ENCODE results near the gene TAF11. TPM values are rescaled to one million over a fixed set of nuclear protein-coding genes. Genes with fewer than 3 reads are reported as not detected.

Gene TAF11
- polyA plus RNA-seq, 4 donors: 31.0 to 45.2 (median 38.9) TPM

DNA sequence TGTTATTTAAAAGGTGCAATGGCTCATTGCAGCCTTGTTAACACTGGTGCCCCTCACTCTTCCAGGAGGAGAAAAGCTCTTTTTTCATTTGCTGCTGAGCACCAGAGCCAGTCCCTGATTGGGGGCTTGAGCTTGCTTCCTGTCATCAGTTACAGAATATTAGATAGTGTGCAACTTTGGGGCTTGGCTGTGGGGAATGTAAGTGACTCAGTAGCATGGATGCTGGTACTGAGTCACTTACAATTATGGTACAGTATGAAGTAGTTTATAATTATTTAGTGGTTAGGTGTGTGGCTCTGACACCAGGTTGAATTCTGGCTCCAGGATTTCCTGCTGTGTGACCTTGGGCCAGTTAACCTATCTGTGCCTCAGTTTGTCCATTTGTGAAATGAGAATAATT lies 38.8 kb upstream of the TAF11 start:
- Histone ChIP-seq H3K9me3 (ENCODE audit: control insufficient read depth in 2 of 2, insufficient read depth in 1 of 2, low read depth in 1 of 2, low read length in 1 of 2) (no peaks in the 10 kb centered on the region), H3K4me1 (ENCODE audit: control insufficient read depth in 3 of 3, insufficient read depth in 2 of 3, low read depth in 1 of 3, low read length in 2 of 3) (no peaks in the 10 kb centered on the region), H3K27me3 (ENCODE audit: control insufficient read depth in 3 of 3, insufficient read depth in 3 of 3, low read length in 3 of 3) (no peaks in the 10 kb centered on the region), H3K4me3 (ENCODE audit: low read depth in 1 of 3, low read length in 3 of 3) (no peak overlapping the region), H3K27ac (ENCODE audit: low read depth in 1 of 3, low read length in 2 of 3) (no peak overlapping the region), H3K36me3 (ENCODE audit: control insufficient read depth in 3 of 3, insufficient read depth in 2 of 3, low read depth in 1 of 3, low read length in 3 of 3) (peaks cover 0 to 5% (median 0%) of the 10 kb centered on the region in 3 donors)
- DNase-seq (no peak), FAIRE-seq (no peak)

DNA sequence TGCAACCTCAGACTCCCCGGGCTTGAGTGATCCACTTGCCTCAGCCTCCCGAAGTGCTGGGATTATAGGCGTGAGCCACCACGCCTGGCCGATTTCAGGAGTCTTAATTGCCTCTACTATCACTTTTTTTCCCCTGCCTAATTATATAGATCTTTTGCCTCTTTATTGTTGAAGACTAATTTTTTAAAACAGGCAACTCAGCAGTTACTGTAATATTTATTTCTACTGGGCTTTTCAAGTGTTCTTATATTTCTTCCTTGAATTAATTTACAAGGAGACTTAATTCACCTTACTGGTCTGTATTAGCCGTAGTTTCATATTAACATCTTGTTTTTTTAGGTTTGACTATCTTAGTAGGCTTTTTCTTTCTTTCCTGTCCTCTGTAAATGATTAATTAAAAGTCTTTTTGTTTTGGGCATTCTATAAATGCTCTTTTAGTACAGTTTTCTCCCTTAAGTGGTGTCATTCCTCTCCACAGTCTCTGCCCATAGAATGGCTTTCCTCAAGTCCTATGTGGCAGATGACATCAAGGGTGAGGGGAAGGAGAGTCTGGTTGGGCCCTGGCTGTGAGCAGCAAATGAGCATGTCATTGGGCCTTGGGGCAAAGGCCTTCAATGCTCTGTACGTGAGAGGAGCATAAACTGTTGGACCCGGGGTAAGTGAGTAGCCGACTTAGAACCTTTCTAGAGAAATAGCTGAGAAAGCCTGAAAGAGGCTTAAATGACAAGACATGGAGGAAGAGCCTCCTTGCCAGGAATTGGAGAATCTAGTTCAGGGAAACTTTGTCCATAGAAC lies 37.2 kb upstream of the TAF11 start:
- Histone ChIP-seq H3K4me1 (ENCODE audit: control insufficient read depth in 3 of 3, insufficient read depth in 2 of 3, low read depth in 1 of 3, low read length in 2 of 3) (no peaks in the 10 kb centered on the region), H3K27me3 (ENCODE audit: control insufficient read depth in 3 of 3, insufficient read depth in 3 of 3, low read length in 3 of 3) (no peaks in the 10 kb centered on the region), H3K4me3 (ENCODE audit: low read depth in 1 of 3, low read length in 3 of 3) (no peak overlapping the region), H3K27ac (ENCODE audit: low read depth in 1 of 3, low read length in 2 of 3) (peak overlapping the region in 1 of 3 donors; percentile 46), H3K9me3 (ENCODE audit: control insufficient read depth in 2 of 2, insufficient read depth in 1 of 2, low read depth in 1 of 2, low read length in 1 of 2) (no peaks in the 10 kb centered on the region), H3K36me3 (ENCODE audit: control insufficient read depth in 3 of 3, insufficient read depth in 2 of 3, low read depth in 1 of 3, low read length in 3 of 3) (peaks cover 0 to 9% (median 0%) of the 10 kb centered on the region in 3 donors)
- WGBS, 3 donors: 88 to 92% (median 90%) methylated on average over 9 of the region's 9 CpGs
- DNase-seq (peak in 1 of 2 donors; percentile 60), FAIRE-seq (no peak)

DNA sequence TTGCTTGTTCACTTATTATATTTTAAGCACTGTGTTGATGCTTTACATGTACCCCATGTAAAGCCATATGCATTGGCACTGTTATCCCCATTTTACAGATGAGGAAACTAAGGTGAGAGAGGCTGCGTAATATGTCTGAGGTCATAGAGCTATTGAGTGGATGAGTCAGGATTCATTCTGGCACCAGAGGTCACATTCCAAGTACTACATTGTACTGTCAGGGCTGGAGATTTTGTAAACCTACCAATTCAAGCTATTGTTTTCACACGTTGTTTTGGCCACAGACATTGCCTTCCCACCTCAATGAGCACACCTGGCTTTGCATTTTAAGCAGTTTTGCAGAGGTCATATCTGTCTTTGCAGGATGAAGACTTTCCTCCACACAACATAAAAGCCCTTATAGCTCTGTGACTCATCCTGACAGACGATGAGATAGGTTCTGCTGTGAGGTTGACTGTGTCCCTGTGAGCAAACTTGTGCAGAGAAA lies 34.4 kb upstream of the TAF11 start:
- H3K27me3 ChIP-seq (ENCODE audit: control insufficient read depth in 3 of 3, insufficient read depth in 3 of 3, low read length in 3 of 3): no peaks in the 10 kb centered on the region
- H3K27ac ChIP-seq (ENCODE audit: low read depth in 1 of 3, low read length in 2 of 3): no peak overlapping the region
- H3K4me3 ChIP-seq (ENCODE audit: low read depth in 1 of 3, low read length in 3 of 3): no peak overlapping the region
- WGBS, 3 donors: 55 to 67% (median 60%) methylated on average over 3 of the region's 3 CpGs
- no peaks in the 10 kb centered on the region for H3K4me1 ChIP-seq (ENCODE audit: control insufficient read depth in 3 of 3, insufficient read depth in 2 of 3, low read depth in 1 of 3, low read length in 2 of 3)
- peaks cover 0 to 12% (median 1%) of the 10 kb centered on the region in 3 donors for H3K36me3 ChIP-seq (ENCODE audit: control insufficient read depth in 3 of 3, insufficient read depth in 2 of 3, low read depth in 1 of 3, low read length in 3 of 3)
- FAIRE-seq (no peak), DNase-seq (no peak)
- H3K9me3 ChIP-seq (ENCODE audit: control insufficient read depth in 2 of 2, insufficient read depth in 1 of 2, low read depth in 1 of 2, low read length in 1 of 2): no peaks in the 10 kb centered on the region

DNA sequence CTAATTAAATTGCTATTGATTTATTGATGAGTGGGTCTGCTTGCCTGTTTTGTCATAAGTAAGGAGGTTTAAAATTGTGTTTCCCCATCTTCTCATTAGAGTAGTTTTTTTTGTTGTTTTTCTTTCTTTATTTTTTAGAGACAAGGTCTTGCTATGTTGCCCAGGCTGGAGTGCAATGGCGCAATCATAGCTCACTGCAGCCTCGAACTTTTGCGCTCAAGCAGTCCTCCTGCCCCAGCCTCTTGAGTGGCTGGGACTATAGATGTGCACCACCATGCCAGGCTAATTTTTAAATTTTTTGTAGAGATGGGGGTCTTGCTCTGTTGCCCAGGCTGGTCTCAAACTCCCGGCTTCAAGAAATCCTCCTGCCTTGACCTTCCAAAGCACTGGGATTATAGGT lies 32.3 kb upstream of the TAF11 start:
- DNase-seq (no peak), FAIRE-seq (no peak)
- no peak overlapping the region for H3K4me3 ChIP-seq (ENCODE audit: low read depth in 1 of 3, low read length in 3 of 3)
- no peak overlapping the region for H3K27ac ChIP-seq (ENCODE audit: low read depth in 1 of 3, low read length in 2 of 3)
- no peaks in the 10 kb centered on the region for H3K27me3 ChIP-seq (ENCODE audit: control insufficient read depth in 3 of 3, insufficient read depth in 3 of 3, low read length in 3 of 3)
- no peaks in the 10 kb centered on the region for H3K4me1 ChIP-seq (ENCODE audit: control insufficient read depth in 3 of 3, insufficient read depth in 2 of 3, low read depth in 1 of 3, low read length in 2 of 3)
- WGBS, 3 donors: 86 to 98% (median 95%) methylated on average over 4 of the region's 4 CpGs
- H3K9me3 ChIP-seq (ENCODE audit: control insufficient read depth in 2 of 2, insufficient read depth in 1 of 2, low read depth in 1 of 2, low read length in 1 of 2): no peaks in the 10 kb centered on the region
- H3K36me3 ChIP-seq (ENCODE audit: control insufficient read depth in 3 of 3, insufficient read depth in 2 of 3, low read depth in 1 of 3, low read length in 3 of 3): peaks cover 2 to 14% (median 3%) of the 10 kb centered on the region in 3 donors

DNA sequence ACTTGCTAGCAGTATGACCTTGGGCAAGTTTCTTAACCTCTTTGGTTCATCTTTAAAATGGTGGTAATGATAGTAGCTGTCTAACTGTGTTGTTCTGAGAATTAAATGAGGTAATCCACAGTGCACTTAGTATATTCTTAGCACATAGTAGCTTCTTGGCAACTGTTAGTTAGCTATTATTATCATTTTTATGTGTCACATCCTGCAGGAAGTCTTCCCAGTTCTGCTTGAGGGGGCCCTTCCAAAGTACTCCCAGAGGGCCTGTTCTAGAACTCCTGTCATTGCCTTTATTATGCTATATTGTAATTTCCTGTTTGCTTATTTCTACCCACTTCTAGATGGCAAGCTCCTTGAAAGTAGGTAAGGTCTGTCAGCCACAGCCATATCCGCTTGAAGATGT lies 31.8 kb upstream of the TAF11 start:
- H3K9me3 ChIP-seq (ENCODE audit: control insufficient read depth in 2 of 2, insufficient read depth in 1 of 2, low read depth in 1 of 2, low read length in 1 of 2): no peaks in the 10 kb centered on the region
- no peaks in the 10 kb centered on the region for H3K27me3 ChIP-seq (ENCODE audit: control insufficient read depth in 3 of 3, insufficient read depth in 3 of 3, low read length in 3 of 3)
- no peak overlapping the region for H3K4me3 ChIP-seq (ENCODE audit: low read depth in 1 of 3, low read length in 3 of 3)
- DNase-seq (no peak), FAIRE-seq (no peak)
- H3K4me1 ChIP-seq (ENCODE audit: control insufficient read depth in 3 of 3, insufficient read depth in 2 of 3, low read depth in 1 of 3, low read length in 2 of 3): no peaks in the 10 kb centered on the region
- 93 to 100% (median 95%) methylated on average over 1 of the region's 1 CpG for WGBS, 3 donors
- no peak overlapping the region for H3K27ac ChIP-seq (ENCODE audit: low read depth in 1 of 3, low read length in 2 of 3)
- H3K36me3 ChIP-seq (ENCODE audit: control insufficient read depth in 3 of 3, insufficient read depth in 2 of 3, low read depth in 1 of 3, low read length in 3 of 3): peaks cover 2 to 14% (median 3%) of the 10 kb centered on the region in 3 donors

DNA sequence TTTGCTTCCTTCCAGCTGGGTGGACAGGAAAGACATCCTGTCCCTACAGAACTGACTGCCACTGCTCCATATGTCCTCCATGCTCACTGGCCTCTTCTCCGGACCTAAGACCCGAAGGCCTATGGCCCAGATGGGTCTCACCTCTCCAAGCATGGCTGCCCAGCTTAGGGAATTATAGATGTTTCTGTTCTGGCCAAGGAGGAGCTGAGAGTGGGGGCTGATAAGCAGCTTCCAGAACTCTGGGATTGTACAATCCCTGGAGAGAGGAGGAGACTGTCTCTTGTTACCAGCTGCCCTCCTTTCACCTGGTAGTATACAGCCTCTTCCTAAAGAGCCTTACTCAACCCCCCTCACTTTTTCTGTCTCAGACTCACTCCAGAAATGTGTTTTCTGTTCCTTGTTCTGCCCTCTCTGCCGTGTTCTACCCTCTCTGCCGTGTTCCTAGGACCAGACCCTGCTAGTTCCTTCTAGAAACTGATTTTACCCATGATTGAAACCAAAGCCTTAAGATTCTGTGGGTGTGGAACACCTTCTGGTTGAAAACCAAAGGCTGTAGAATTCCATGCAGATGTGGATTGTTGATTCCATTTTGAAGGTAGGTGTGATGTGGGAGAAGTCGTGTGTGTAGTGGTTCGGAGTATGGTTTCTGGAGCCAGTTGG lies 29.9 kb upstream of the TAF11 start:
- H3K4me3 ChIP-seq (ENCODE audit: low read depth in 1 of 3, low read length in 3 of 3): no peak overlapping the region
- H3K4me1 ChIP-seq (ENCODE audit: control insufficient read depth in 3 of 3, insufficient read depth in 2 of 3, low read depth in 1 of 3, low read length in 2 of 3): no peaks in the 10 kb centered on the region
- WGBS, 3 donors: 92 to 98% (median 95%) methylated on average over 6 of the region's 6 CpGs
- no peaks in the 10 kb centered on the region for H3K27me3 ChIP-seq (ENCODE audit: control insufficient read depth in 3 of 3, insufficient read depth in 3 of 3, low read length in 3 of 3)
- peaks cover 2 to 14% (median 3%) of the 10 kb centered on the region in 3 donors for H3K36me3 ChIP-seq (ENCODE audit: control insufficient read depth in 3 of 3, insufficient read depth in 2 of 3, low read depth in 1 of 3, low read length in 3 of 3)
- FAIRE-seq (no peak), DNase-seq (no peak)
- H3K27ac ChIP-seq (ENCODE audit: low read depth in 1 of 3, low read length in 2 of 3): no peak overlapping the region
- H3K9me3 ChIP-seq (ENCODE audit: control insufficient read depth in 2 of 2, insufficient read depth in 1 of 2, low read depth in 1 of 2, low read length in 1 of 2): no peaks in the 10 kb centered on the region

DNA sequence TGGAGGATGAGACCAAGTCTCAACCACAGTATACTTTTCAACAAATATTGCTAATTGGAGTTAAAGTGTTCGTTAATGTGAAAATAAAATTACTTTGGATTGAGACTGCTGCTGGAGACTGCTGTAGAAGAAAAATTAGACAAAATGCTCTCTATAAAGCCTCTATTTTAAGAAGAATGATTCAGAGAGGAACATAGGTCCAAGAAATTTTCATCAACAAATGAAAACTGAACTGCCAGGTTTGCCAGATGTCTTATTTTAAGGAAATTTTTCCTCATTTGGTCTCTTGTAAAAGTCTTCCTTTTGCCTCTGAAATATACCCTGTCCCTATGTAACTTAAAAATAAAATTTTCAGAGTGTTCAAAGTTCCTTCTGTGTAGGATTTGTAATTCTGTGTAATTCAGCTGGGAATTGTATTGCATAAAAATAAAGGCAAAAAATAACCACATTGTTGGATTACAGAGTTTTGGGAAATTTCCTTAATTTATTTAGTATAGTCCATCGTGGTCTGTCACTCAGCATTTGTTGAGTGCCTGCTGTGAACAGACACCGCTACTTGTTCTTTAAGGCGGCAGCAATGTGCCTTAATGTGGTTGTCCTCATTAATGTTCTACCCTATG lies 28.6 kb upstream of the TAF11 start:
- H3K27ac ChIP-seq (ENCODE audit: low read depth in 1 of 3, low read length in 2 of 3): no peak overlapping the region
- FAIRE-seq (no peak), DNase-seq (no peak)
- H3K9me3 ChIP-seq (ENCODE audit: control insufficient read depth in 2 of 2, insufficient read depth in 1 of 2, low read depth in 1 of 2, low read length in 1 of 2): no peaks in the 10 kb centered on the region
- H3K4me1 ChIP-seq (ENCODE audit: control insufficient read depth in 3 of 3, insufficient read depth in 2 of 3, low read depth in 1 of 3, low read length in 2 of 3): peaks cover 0 to 3% (median 0%) of the 10 kb centered on the region in 3 donors
- H3K4me3 ChIP-seq (ENCODE audit: low read depth in 1 of 3, low read length in 3 of 3): no peak overlapping the region
- no peaks in the 10 kb centered on the region for H3K27me3 ChIP-seq (ENCODE audit: control insufficient read depth in 3 of 3, insufficient read depth in 3 of 3, low read length in 3 of 3)
- WGBS, 3 donors: 81 to 97% (median 94%) methylated on average over 4 of the region's 4 CpGs
- peaks cover 2 to 11% (median 3%) of the 10 kb centered on the region in 3 donors for H3K36me3 ChIP-seq (ENCODE audit: control insufficient read depth in 3 of 3, insufficient read depth in 2 of 3, low read depth in 1 of 3, low read length in 3 of 3)

DNA sequence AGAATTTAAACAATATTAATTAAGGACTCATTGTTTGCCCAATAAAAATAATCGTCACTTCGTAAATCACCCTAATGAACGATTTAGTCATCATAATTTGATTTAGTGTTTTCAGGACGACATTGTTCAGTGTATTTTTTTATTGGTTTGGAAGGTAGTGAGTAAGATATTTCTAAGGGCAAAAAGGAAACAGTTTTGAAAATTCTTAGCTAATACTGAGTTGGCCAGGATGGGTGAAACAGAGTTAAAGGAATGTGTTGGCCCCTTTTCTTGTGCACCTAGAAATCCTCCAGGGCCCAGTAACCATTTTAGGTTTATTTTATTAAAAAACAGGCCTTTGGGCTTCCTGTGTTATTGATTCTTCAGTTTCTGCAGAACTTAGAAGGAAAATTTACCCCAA lies 26.5 kb upstream of the TAF11 start:
- Histone ChIP-seq H3K4me1 (ENCODE audit: control insufficient read depth in 3 of 3, insufficient read depth in 2 of 3, low read depth in 1 of 3, low read length in 2 of 3) (peaks cover 0 to 3% (median 0%) of the 10 kb centered on the region in 3 donors), H3K36me3 (ENCODE audit: control insufficient read depth in 3 of 3, insufficient read depth in 2 of 3, low read depth in 1 of 3, low read length in 3 of 3) (peaks cover 2 to 6% (median 3%) of the 10 kb centered on the region in 3 donors), H3K27ac (ENCODE audit: low read depth in 1 of 3, low read length in 2 of 3) (no peak overlapping the region), H3K9me3 (ENCODE audit: control insufficient read depth in 2 of 2, insufficient read depth in 1 of 2, low read depth in 1 of 2, low read length in 1 of 2) (no peaks in the 10 kb centered on the region), H3K27me3 (ENCODE audit: control insufficient read depth in 3 of 3, insufficient read depth in 3 of 3, low read length in 3 of 3) (no peaks in the 10 kb centered on the region), H3K4me3 (ENCODE audit: low read depth in 1 of 3, low read length in 3 of 3) (no peak overlapping the region)
- FAIRE-seq (no peak), DNase-seq (no peak)
- WGBS, 3 donors: 85 to 91% (median 91%) methylated on average over 4 of the region's 4 CpGs

Measured in small intestine (tissue), 7 donors.